Tibial nerve (tissue), 3 donors: ENCODE data around the gene NTRK3.

Experiments
- CTCF ChIP-seq, 5 experiments: fragments of 200-600 bp in 3 of 5; fragments of 450-650 bp in 2 of 5; sonication (generic) in 3 of 5; IDR thresholded peaks; one replicate each; pipeline ENCODE4 v1.5.1; 2016 to 2019; ENCODE audit warnings: antibody characterized with exemption in 5 of 5, mild to moderate bottlenecking in 3 of 5, moderate library complexity in 2 of 5
- POLR2A ChIP-seq, 2 donors: fragments of 450-650 bp; IDR thresholded peaks; one replicate each; pipeline ENCODE4 v1.6.1; 2017; ENCODE audit warnings: antibody characterized with exemption in 2 of 2, mild to moderate bottlenecking in 2 of 2, moderate library complexity in 2 of 2

- no peak for TF ChIP-seq CTCF (IDR thresholded peaks at IDR 0.05)
- no peak for TF ChIP-seq POLR2A (IDR thresholded peaks at IDR 0.05)
Observed at GRCh38 chr15:87816811-87817210, 439.7 kb downstream of the NTRK3 start.
